Thoracic aorta (tissue), 2 donors: Measurements from ENCODE around the gene VAV2. TPM values are rescaled to one million over a fixed set of nuclear protein-coding genes. Genes with fewer than 3 reads are reported as not detected.

ENCODE experiments used
- ATAC-seq: fragments of 150-250 bp; one replicate; pipeline ENCODE4 v1.8.0; 2017; ENCODE audit warnings: low read depth; ENCODE audit not compliant: insufficient number of reproducible peaks, low FRiP score
- DNase-seq: peaks from one replicate; pipeline ENCODE4 v3.0.0-alpha.2; 2020; ENCODE audit warnings: low spot score
- H3K27ac ChIP-seq, 2 donors: fragments of 200-600 bp; sonication (generic); 1 replicate in 1 of 2; 2 replicates in 1 of 2; pipeline ENCODE4 v1.5.1; 2016; ENCODE audit warnings: mild to moderate bottlenecking in 2 of 2, moderate library complexity in 2 of 2
- H3K27me3 ChIP-seq: fragments of 200-600 bp; sonication (generic); replicated peaks from 2 replicates; pipeline ENCODE4 v1.6.0; 2016; ENCODE audit warnings: mild to moderate bottlenecking; ENCODE audit not compliant: insufficient read depth
- H3K36me3 ChIP-seq: fragments of 200-600 bp; sonication (generic); one replicate; pipeline ENCODE4 v1.5.1; 2016
- H3K4me1 ChIP-seq, 2 donors: fragments of 200-600 bp; sonication (generic); 1 replicate in 1 of 2; 2 replicates in 1 of 2; pipeline versions ENCODE4 v1.5.1 to v1.6.0; 2016; ENCODE audit warnings: low read depth in 2 of 2, mild to moderate bottlenecking in 1 of 2; ENCODE audit not compliant: control insufficient read depth in 1 of 2
- H3K4me3 ChIP-seq: fragments of 200-600 bp; sonication (generic); 2 replicates; pipeline ENCODE4 v1.5.1; 2016; ENCODE audit warnings: mild to moderate bottlenecking
- H3K9me3 ChIP-seq: fragments of 200-600 bp; sonication (generic); 2 replicates; pipeline ENCODE4 v1.5.1; 2016
- CTCF ChIP-seq: fragments of 200-600 bp; sonication (generic); IDR thresholded peaks from one replicate; pipeline ENCODE4 v1.5.1; 2019; ENCODE audit warnings: antibody characterized with exemption
- total RNA-seq, 2 donors: library from RNA; depleted of rRNA; stranded (reverse); fragments of >200 nt; gene quantifications; one replicate each; pipeline versions ENCODE4 v1.1.0 to v1.2.3, GENCODE V29; 2016

The VAV2 gene
- total RNA-seq, 2 donors from 2014 or later = 10.1 to 11.5 TPM

DNA sequence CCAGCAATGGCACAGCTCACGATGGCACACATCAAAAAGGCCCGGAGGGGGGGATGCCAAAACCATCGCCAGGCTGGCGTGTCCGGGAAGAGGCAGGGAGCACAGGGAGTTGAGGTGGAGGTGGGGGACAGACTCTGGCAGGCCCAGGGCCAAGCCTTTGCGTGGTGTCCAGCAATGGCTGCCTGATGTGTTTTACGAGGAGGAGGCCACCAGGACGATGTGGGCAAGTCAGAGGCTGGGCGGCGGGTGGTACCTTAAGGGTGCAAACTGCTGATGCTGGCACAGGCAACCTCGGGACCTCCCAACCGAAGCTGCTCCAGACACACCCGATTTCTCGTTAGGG, 4.7 kb downstream of the VAV2 start:
- DNase-seq = no peak
- no peak for ATAC-seq

DNA sequence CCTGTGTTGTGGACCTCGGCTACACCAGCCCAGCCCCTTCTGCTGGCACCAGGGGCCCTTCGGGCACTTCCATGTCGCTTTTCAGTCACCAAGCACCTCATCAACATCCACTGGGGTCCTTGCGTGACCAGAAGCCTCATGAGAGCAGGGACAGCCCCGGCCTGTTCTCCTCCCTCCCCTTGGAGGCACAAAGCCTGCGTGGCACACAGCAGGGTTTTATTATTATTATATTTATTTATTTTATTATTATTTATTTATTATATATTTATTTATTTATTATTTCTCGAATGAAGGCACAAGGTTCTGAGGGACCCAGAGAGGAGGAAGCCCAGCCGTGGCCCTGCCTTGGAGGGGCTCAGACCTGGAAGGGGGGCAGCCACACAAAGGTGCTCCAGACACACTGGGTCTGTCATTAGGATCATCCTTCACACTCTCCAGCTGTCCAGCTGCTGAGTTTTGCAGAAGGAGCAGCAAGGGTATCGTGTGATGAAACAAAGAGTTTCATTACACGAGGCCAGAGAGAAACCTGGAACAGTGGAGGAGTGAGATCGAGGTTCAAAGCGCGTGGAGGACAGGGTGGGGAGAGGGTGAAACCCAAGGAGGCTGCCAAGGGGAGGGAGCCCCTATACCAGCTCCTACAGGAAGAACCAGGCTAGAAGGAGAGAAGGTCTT, 5.2 kb downstream of the VAV2 start:
- DNase-seq (no peak), ATAC-seq (no peak)
- Histone ChIP-seq H3K9me3 (no peaks in the 10 kb centered on the region), H3K4me1 (peaks cover 0 to 16% of the 10 kb centered on the region in 2 donors), H3K27me3 (no peaks in the 10 kb centered on the region), H3K27ac (no peak overlapping the region), H3K4me3 (no peak overlapping the region), H3K36me3 (no peaks in the 10 kb centered on the region)
- no peak for TF ChIP-seq CTCF

More for the DNA sequence above, 4.7 kb downstream of the VAV2 start:
- no peak overlapping the region for H3K27ac ChIP-seq
- H3K4me3 ChIP-seq = no peak overlapping the region
- no peaks in the 10 kb centered on the region for H3K9me3 ChIP-seq
- TF ChIP-seq CTCF = no peak
- H3K36me3 ChIP-seq = no peaks in the 10 kb centered on the region
- H3K27me3 ChIP-seq = no peaks in the 10 kb centered on the region
- peaks cover 0 to 16% of the 10 kb centered on the region in 2 donors for H3K4me1 ChIP-seq

DNA sequence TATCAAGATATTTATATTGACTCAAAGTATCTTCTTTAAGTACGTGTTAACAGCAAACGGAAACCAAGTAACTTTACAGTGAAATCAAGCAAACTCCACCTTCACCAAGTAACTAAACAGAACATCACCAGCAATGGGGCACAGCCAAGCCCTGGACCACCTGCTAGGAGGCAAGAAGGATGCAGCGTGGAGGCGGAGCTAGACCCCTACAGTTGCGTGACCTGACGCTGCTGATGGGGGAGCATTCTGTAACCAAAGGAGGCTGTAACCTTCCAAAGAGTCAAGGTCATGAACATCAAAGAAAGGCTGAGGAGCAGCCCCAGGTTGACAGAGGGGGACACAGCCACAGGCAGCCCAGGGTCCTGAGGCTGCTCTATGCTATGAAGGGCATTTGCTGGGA, 6.1 kb downstream of the VAV2 start:
- Histone ChIP-seq H3K4me3 (no peak overlapping the region), H3K27ac (no peak overlapping the region), H3K9me3 (no peaks in the 10 kb centered on the region), H3K27me3 (no peaks in the 10 kb centered on the region), H3K4me1 (peaks cover 0 to 9% of the 10 kb centered on the region in 2 donors), H3K36me3 (no peaks in the 10 kb centered on the region)
- DNase-seq = no peak
- TF ChIP-seq CTCF = no peak
- no peak for ATAC-seq

GRCh38 chr9:133982971-133983720, 9.0 kb downstream of the VAV2 start:
- ATAC-seq (no peak), DNase-seq (no peak)
- no peak overlapping the region for H3K27ac ChIP-seq
- no peaks in the 10 kb centered on the region for H3K36me3 ChIP-seq
- H3K27me3 ChIP-seq = no peaks in the 10 kb centered on the region
- H3K4me3 ChIP-seq = no peak overlapping the region
- H3K9me3 ChIP-seq = no peaks in the 10 kb centered on the region
- no peak for TF ChIP-seq CTCF
- peaks cover 7 to 14% of the 10 kb centered on the region in 2 donors for H3K4me1 ChIP-seq

DNA sequence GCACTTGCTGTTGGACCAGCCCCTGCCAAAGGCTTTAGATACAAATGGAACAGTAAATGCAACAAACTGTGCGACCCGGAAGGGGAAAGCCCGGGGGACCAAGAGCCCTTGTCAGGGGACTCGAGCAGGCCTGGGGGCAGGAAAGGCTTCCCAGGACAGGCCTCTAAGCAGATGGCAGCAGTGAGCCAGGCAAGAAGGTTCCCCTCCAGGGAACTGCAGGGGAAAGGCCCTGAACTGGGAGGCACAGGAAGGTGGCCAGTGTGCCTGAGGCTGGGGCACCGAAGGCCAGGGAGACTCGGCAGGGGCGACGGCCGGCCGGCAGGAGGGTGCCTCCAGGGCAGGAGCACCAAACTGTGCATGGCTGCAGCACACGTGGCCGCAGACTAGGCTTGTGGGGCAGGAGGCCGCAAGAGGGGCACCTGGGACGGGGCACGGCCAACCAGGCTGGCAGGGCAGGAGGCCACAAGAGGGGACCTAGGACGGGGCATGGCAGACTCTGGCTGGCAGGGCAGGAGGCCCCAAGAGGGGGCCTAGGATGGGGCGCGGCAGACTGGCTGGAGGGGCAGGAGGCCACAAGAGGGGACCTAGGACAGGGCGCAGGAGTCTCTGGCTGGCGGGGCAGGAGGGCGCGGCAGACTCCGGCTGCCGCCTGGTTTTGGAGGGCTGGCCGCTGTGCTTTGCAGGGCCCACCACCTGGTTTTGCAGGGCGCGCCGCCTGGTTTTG, 10.0 kb downstream of the VAV2 start:
- ATAC-seq (no peak), DNase-seq (no peak)
- no peak overlapping the region for H3K27ac ChIP-seq
- H3K4me1 ChIP-seq = peaks cover 7 to 14% of the 10 kb centered on the region in 2 donors
- no peaks in the 10 kb centered on the region for H3K9me3 ChIP-seq
- no peak overlapping the region for H3K4me3 ChIP-seq
- H3K27me3 ChIP-seq = no peaks in the 10 kb centered on the region
- no peak for TF ChIP-seq CTCF
- no peaks in the 10 kb centered on the region for H3K36me3 ChIP-seq
